Central memory CD8-positive, alpha-beta T cell (primary cell): ENCODE data around the gene SSBP2.
A peak's percentile ranks its signal among the peaks of the same experiment; 100 is the strongest.

Source experiments
- ATAC-seq: fragments of 150-1000 bp; cut with Tn5 transposase; replicated peaks from 2 replicates; pipeline ENCODE4 v1.10.0; 2022; ENCODE audit warnings: mild to moderate bottlenecking, moderate FRiP score, moderate number of reproducible peaks; ENCODE audit not compliant: poor library complexity, severe bottlenecking; ENCODE audit errors: extremely low read depth
- DNase-seq, 2 donors: peaks; one replicate each; pipeline ENCODE4 v3.0.0; 2021; ENCODE audit warnings: low spot score in 2 of 2
- H3K27ac Mint-ChIP-seq: one replicate; pipeline ENCODE4 v1.8.0; 2022; ENCODE audit warnings: low read depth, mild to moderate bottlenecking, moderate library complexity, mixed read lengths
- H3K27me3 Mint-ChIP-seq: one replicate; pipeline ENCODE4 v1.8.0; 2022; ENCODE audit warnings: mixed read lengths
- H3K36me3 Mint-ChIP-seq: one replicate; pipeline ENCODE4 v1.8.0; 2022; ENCODE audit warnings: mild to moderate bottlenecking, moderate library complexity, mixed read lengths; ENCODE audit not compliant: insufficient read depth
- H3K4me1 Mint-ChIP-seq: one replicate; pipeline ENCODE4 v1.8.0; 2022; ENCODE audit warnings: mixed read lengths
- H3K4me3 Mint-ChIP-seq: one replicate; pipeline ENCODE4 v1.8.0; 2022; ENCODE audit warnings: mild to moderate bottlenecking, moderate library complexity, mixed read lengths
- H3K9me3 Mint-ChIP-seq: one replicate; pipeline ENCODE4 v1.8.0; 2022; ENCODE audit warnings: mixed read lengths

Gene SSBP2

GRCh38 chr5:81779125-81779915 is 28.4 kb upstream of the SSBP2 start:
- Mint-ChIP-seq H3K36me3 (peaks cover 2% of the 10 kb centered on the region), H3K9me3 (no peaks in the 10 kb centered on the region), H3K27me3 (no peaks in the 10 kb centered on the region), H3K4me3 (peak overlapping the region; percentile 69), H3K27ac (peak overlapping the region; percentile 87), H3K4me1 (peaks cover 18% of the 10 kb centered on the region)
- peak; percentile 70 for ATAC-seq
- DNase-seq = peak in 1 of 2 donors; percentile 15

- DNase-seq (no peak), ATAC-seq (no peak)
- H3K4me1 Mint-ChIP-seq = peaks cover 18% of the 10 kb centered on the region
- no peaks in the 10 kb centered on the region for H3K9me3 Mint-ChIP-seq
- H3K36me3 Mint-ChIP-seq = peaks cover 2% of the 10 kb centered on the region
- H3K27ac Mint-ChIP-seq = peak overlapping the region; percentile 87
- H3K4me3 Mint-ChIP-seq = peak overlapping the region; percentile 69
- H3K27me3 Mint-ChIP-seq = no peaks in the 10 kb centered on the region
These were observed 27.7 kb upstream of the SSBP2 start for GRCh38 chr5:81778642-81779041.

- peaks cover 2% of the 10 kb centered on the region for H3K36me3 Mint-ChIP-seq
- no peak overlapping the region for H3K27ac Mint-ChIP-seq
- H3K27me3 Mint-ChIP-seq = peaks cover 5% of the 10 kb centered on the region
- DNase-seq (no peak), ATAC-seq (no peak)
- H3K9me3 Mint-ChIP-seq = no peaks in the 10 kb centered on the region
- H3K4me1 Mint-ChIP-seq = peaks cover 18% of the 10 kb centered on the region
- no peak overlapping the region for H3K4me3 Mint-ChIP-seq
These were observed 25.4 kb upstream of the SSBP2 start for GRCh38 chr5:81776258-81776657.

- no peak for DNase-seq
- ATAC-seq = no peak
- Mint-ChIP-seq H3K9me3 (no peaks in the 10 kb centered on the region), H3K27ac (no peak overlapping the region), H3K4me1 (peaks cover 12% of the 10 kb centered on the region), H3K4me3 (no peak overlapping the region), H3K27me3 (peaks cover 15% of the 10 kb centered on the region), H3K36me3 (peaks cover 1% of the 10 kb centered on the region)
These were observed 23.5 kb upstream of the SSBP2 start for GRCh38 chr5:81774374-81774773.

GRCh38 chr5:81773574-81773973 is 22.7 kb upstream of the SSBP2 start:
- ATAC-seq (no peak), DNase-seq (no peak)
- H3K9me3 Mint-ChIP-seq = no peaks in the 10 kb centered on the region
- peaks cover 4% of the 10 kb centered on the region for H3K4me1 Mint-ChIP-seq
- no peak overlapping the region for H3K4me3 Mint-ChIP-seq
- H3K27ac Mint-ChIP-seq = no peak overlapping the region
- H3K27me3 Mint-ChIP-seq = peaks cover 15% of the 10 kb centered on the region
- no peaks in the 10 kb centered on the region for H3K36me3 Mint-ChIP-seq

GRCh38 chr5:81773161-81773560 is 22.3 kb upstream of the SSBP2 start:
- DNase-seq (no peak), ATAC-seq (no peak)
- Mint-ChIP-seq H3K27me3 (peaks cover 15% of the 10 kb centered on the region), H3K36me3 (no peaks in the 10 kb centered on the region), H3K4me1 (peaks cover under 1% of the 10 kb centered on the region), H3K27ac (no peak overlapping the region), H3K9me3 (no peaks in the 10 kb centered on the region), H3K4me3 (no peak overlapping the region)

- H3K27ac Mint-ChIP-seq = no peak overlapping the region
- no peak for DNase-seq
- peaks cover 15% of the 10 kb centered on the region for H3K27me3 Mint-ChIP-seq
- no peaks in the 10 kb centered on the region for H3K36me3 Mint-ChIP-seq
- no peak overlapping the region for H3K4me3 Mint-ChIP-seq
- no peaks in the 10 kb centered on the region for H3K9me3 Mint-ChIP-seq
- ATAC-seq = no peak
- no peaks in the 10 kb centered on the region for H3K4me1 Mint-ChIP-seq
These were observed 21.6 kb upstream of the SSBP2 start for GRCh38 chr5:81772488-81772887.

- no peak overlapping the region for H3K27ac Mint-ChIP-seq
- peaks cover 15% of the 10 kb centered on the region for H3K27me3 Mint-ChIP-seq
- no peaks in the 10 kb centered on the region for H3K9me3 Mint-ChIP-seq
- no peak overlapping the region for H3K4me3 Mint-ChIP-seq
- no peaks in the 10 kb centered on the region for H3K4me1 Mint-ChIP-seq
- ATAC-seq (no peak), DNase-seq (no peak)
- H3K36me3 Mint-ChIP-seq = no peaks in the 10 kb centered on the region
These were observed 18.1 kb upstream of the SSBP2 start for GRCh38 chr5:81768935-81769452.

GRCh38 chr5:81767938-81768337 is 17.0 kb upstream of the SSBP2 start:
- Mint-ChIP-seq H3K9me3 (no peaks in the 10 kb centered on the region), H3K36me3 (no peaks in the 10 kb centered on the region)

GRCh38 chr5:81767097-81767496 is 16.2 kb upstream of the SSBP2 start:
- Mint-ChIP-seq H3K27ac (no peak overlapping the region), H3K27me3 (peaks cover 16% of the 10 kb centered on the region), H3K36me3 (no peaks in the 10 kb centered on the region), H3K4me3 (no peak overlapping the region), H3K9me3 (no peaks in the 10 kb centered on the region), H3K4me1 (no peaks in the 10 kb centered on the region)
- DNase-seq (no peak), ATAC-seq (no peak)

More at GRCh38 chr5:81767938-81768337, 17.0 kb upstream of the SSBP2 start:
- H3K4me1 Mint-ChIP-seq = no peaks in the 10 kb centered on the region
- no peak for DNase-seq
- no peak for ATAC-seq
- H3K4me3 Mint-ChIP-seq = no peak overlapping the region
- H3K27ac Mint-ChIP-seq = no peak overlapping the region
- H3K27me3 Mint-ChIP-seq = peaks cover 15% of the 10 kb centered on the region

GRCh38 chr5:81766611-81767010 is 15.7 kb upstream of the SSBP2 start:
- H3K4me3 Mint-ChIP-seq = no peak overlapping the region
- peaks cover 19% of the 10 kb centered on the region for H3K27me3 Mint-ChIP-seq
- H3K27ac Mint-ChIP-seq = no peak overlapping the region
- no peak for DNase-seq
- H3K9me3 Mint-ChIP-seq = no peaks in the 10 kb centered on the region
- H3K4me1 Mint-ChIP-seq = no peaks in the 10 kb centered on the region
- H3K36me3 Mint-ChIP-seq = no peaks in the 10 kb centered on the region
- no peak for ATAC-seq

GRCh38 chr5:81763294-81763928 is 12.5 kb upstream of the SSBP2 start:
- no peaks in the 10 kb centered on the region for H3K36me3 Mint-ChIP-seq
- no peak overlapping the region for H3K4me3 Mint-ChIP-seq
- DNase-seq = no peak
- no peaks in the 10 kb centered on the region for H3K4me1 Mint-ChIP-seq
- ATAC-seq = no peak
- no peaks in the 10 kb centered on the region for H3K9me3 Mint-ChIP-seq
- peaks cover 34% of the 10 kb centered on the region for H3K27me3 Mint-ChIP-seq
- no peak overlapping the region for H3K27ac Mint-ChIP-seq

GRCh38 chr5:81762853-81763252 is 12.0 kb upstream of the SSBP2 start:
- no peaks in the 10 kb centered on the region for H3K9me3 Mint-ChIP-seq
- no peaks in the 10 kb centered on the region for H3K36me3 Mint-ChIP-seq
- no peaks in the 10 kb centered on the region for H3K4me1 Mint-ChIP-seq
- DNase-seq = no peak
- peaks cover 34% of the 10 kb centered on the region for H3K27me3 Mint-ChIP-seq
- H3K4me3 Mint-ChIP-seq = no peak overlapping the region
- no peak overlapping the region for H3K27ac Mint-ChIP-seq
- ATAC-seq = no peak
